ENCODE results near the gene ABHD12. TPM values are rescaled to one million over a fixed set of nuclear protein-coding genes. Genes with fewer than 3 reads are reported as not detected.
A peak's percentile ranks its signal among the peaks of the same experiment; 100 is the strongest.

Gene ABHD12
- total and polyA plus RNA-seq, 10 of the 15 experiments (the other 5 are each of a cell fraction or from before 2014, with no cell fraction given) = 1.5 to 61.8 (median 26.7) TPM

DNA sequence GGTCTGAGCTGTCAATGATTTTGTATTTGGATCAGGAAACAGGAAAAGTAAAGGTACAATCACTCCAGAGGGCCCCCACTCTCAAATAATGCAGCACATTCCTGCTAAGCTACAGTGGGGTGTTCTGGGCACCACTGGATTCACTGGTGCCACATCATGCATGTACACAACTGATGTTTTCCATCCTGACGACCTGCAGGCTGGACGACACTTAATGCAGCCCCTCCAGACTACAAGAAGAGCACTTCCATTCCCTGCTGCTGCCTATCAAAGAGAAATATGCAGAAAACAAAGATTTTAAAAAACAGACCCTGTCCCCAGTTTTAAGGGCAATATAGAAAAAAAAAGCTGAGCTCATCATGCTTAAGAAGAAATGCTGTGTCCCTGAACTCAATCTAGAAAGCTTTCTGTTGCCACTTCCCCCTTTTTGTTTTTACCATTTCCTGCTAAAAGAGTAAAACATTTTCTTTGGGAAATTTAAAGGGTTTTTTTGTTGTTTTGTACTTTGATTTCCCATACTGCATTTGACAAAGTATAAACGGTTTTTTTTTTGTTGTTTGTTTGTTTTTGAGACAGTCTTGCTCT, 35.5 kb downstream of the ABHD12 start:
- no peak for TF ChIP-seq HDGF (IDR thresholded peaks at IDR 0.05)
- TF ChIP-seq SPI1 (IDR thresholded peaks at IDR 0.05; ENCODE audit: borderline replicate concordance, insufficient read depth, low read depth, low read length) = peak; percentile 78
- DNase-seq (ENCODE audit: low read depth, low spot score) (no peak), ATAC-seq (no peak), FAIRE-seq (no peak)
- Histone ChIP-seq H2AFZ (ENCODE audit: control insufficient read depth, low read depth, low read length) (no peak overlapping the region), H3K9ac (ENCODE audit: control insufficient read depth, insufficient read depth, low read length) (no peak overlapping the region), H3K79me2 (ENCODE audit: control insufficient read depth, insufficient read depth, low read length) (peaks cover 30% of the 10 kb centered on the region), H3K4me2 (ENCODE audit: control insufficient read depth, insufficient read depth) (peak overlapping the region; percentile 61), H4K20me1 (ENCODE audit: control insufficient read depth, insufficient read depth) (no peaks in the 10 kb centered on the region), H3K36me3 (ENCODE audit: control insufficient read depth in 2 of 2, insufficient read depth in 2 of 2, low read length in 1 of 2) (no peaks in the 10 kb centered on the region; a peak in 2 of 4 replicates), H3K4me1 (ENCODE audit: control insufficient read depth, insufficient read depth, low read length) (peaks cover 14% of the 10 kb centered on the region), H3K27me3 (replicated peaks in 1 of 2; ENCODE audit: control insufficient read depth in 2 of 2, insufficient read depth in 2 of 2, low read length in 1 of 2) (no peaks in the 10 kb centered on the region), H3K9me3 (replicated peaks; ENCODE audit: control insufficient read depth, insufficient read depth, low read length) (no peaks in the 10 kb centered on the region), H3K27ac (ENCODE audit: control insufficient read depth, insufficient read depth) (peak overlapping the region; percentile 55; the same call in 1 of the 2 replicates), H3K4me3 (peak overlapping the region; percentile 25)
- intact Hi-C loops (cut with micrococcal nuclease; ENCODE audit: unreplicated experiment) = no loop called here
- WGBS (ENCODE audit: insufficient coverage, insufficient replicate concordance, low lambda C conversion rate, missing lambda C conversion rate) = 68% methylated on average over 3 of the region's 3 CpGs
- POLR2A ChIA-PET = interaction anchor here (0.9 kb wide), 1 partner anchor 36 kb away, joined by 3 read pairs; no protein-coding TSS in a partner anchor
- in situ Hi-C loops (cut with MboI) = no loop called here
- BruUV-seq (replicated peaks) = no TSS peak
- SMC1A ChIA-PET (ENCODE audit: uncharacterized antibody, unreplicated experiment) = interaction anchor here (3.3 kb wide), 1 partner anchor 10 kb away, joined by 8 read pairs; no protein-coding TSS in a partner anchor
- CTCF ChIA-PET = no interaction called here
- RAD21 ChIA-PET (ENCODE audit: unreplicated experiment) = no interaction called here

DNA sequence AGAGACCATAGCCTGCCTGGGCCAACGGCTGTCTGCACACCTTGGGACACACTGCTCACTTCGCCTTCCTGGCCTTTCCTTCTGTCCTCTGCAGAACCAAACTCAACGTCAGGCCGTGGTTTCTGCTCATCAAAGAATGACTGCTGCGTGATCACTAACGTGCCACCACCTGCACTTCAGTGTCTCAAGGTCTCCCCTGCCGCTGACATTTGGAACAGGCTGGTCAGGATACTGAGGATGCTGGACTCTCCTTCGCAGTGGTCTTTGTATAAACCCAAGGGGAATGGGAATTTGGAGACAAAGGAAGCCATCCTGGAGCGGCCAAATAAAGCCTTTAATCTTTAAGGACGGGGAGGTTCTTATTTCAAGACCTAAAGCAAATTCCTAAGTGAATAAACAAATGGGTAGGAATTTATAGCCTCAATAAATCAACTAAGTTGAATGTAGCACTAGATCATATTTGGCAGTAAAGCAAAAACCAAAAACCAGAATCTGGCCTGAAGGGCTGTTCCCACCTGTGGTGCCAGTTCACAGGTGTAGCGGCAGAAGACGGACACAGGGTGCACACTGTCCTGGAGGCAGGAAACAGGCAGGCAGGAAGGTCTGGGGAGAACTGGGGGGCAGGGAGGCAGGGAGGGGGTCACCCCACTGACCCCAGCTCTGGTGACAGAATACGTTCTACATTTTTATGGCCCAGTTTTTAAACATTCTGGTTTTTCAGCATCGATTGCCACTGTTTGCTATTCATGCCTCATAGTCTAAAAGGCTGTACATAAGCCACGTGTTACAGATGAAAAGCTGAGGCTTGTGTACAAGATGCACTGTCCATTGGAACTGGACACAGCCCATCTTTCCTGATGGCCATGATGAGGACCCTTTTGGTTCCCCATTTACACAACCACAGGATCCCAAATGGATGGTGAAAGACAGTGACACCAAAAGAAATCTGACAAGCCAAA, 36.6 kb downstream of the ABHD12 start:
- Histone ChIP-seq H3K79me2 (ENCODE audit: control insufficient read depth, insufficient read depth, low read length) (peaks cover 31% of the 10 kb centered on the region), H4K20me1 (ENCODE audit: control insufficient read depth, insufficient read depth) (no peaks in the 10 kb centered on the region), H3K4me3 (no peak overlapping the region), H3K4me1 (ENCODE audit: control insufficient read depth, insufficient read depth, low read length) (peaks cover 14% of the 10 kb centered on the region), H3K9me3 (replicated peaks; ENCODE audit: control insufficient read depth, insufficient read depth, low read length) (no peaks in the 10 kb centered on the region), H3K9ac (ENCODE audit: control insufficient read depth, insufficient read depth, low read length) (no peak overlapping the region), H3K27ac (ENCODE audit: control insufficient read depth, insufficient read depth) (peak overlapping the region; percentile 55; the same call in 1 of the 2 replicates), H3K4me2 (ENCODE audit: control insufficient read depth, insufficient read depth) (peak overlapping the region; percentile 15; the same call in 1 of the 2 replicates), H3K36me3 (ENCODE audit: control insufficient read depth in 2 of 2, insufficient read depth in 2 of 2, low read length in 1 of 2) (no peaks in the 10 kb centered on the region; a peak in 2 of 4 replicates), H2AFZ (ENCODE audit: control insufficient read depth, low read depth, low read length) (no peak overlapping the region), H3K27me3 (replicated peaks in 1 of 2; ENCODE audit: control insufficient read depth in 2 of 2, insufficient read depth in 2 of 2, low read length in 1 of 2) (no peaks in the 10 kb centered on the region)
- ChIA-PET CTCF (no interaction called here), RAD21 (ENCODE audit: unreplicated experiment) (no interaction called here), POLR2A (no interaction called here), SMC1A (ENCODE audit: uncharacterized antibody, unreplicated experiment) (interaction anchor here (3.3 kb wide), 1 partner anchor 11 kb away, joined by 8 read pairs; no protein-coding TSS in a partner anchor)
- 87% methylated on average over 15 of the region's 15 CpGs for WGBS (ENCODE audit: insufficient coverage, insufficient replicate concordance, low lambda C conversion rate, missing lambda C conversion rate)
- intact Hi-C loops (cut with micrococcal nuclease; ENCODE audit: unreplicated experiment) = no loop called here
- ATAC-seq (no peak), DNase-seq (ENCODE audit: low read depth, low spot score) (no peak), FAIRE-seq (peak; percentile 35)
- BruUV-seq (replicated peaks) = no TSS peak
- in situ Hi-C loops (cut with MboI) = no loop called here
- TF ChIP-seq CHD1 (IDR thresholded peaks at IDR 0.05; ENCODE audit: low read depth, low read length) = no peak
- TF ChIP-seq, protein P1, sequence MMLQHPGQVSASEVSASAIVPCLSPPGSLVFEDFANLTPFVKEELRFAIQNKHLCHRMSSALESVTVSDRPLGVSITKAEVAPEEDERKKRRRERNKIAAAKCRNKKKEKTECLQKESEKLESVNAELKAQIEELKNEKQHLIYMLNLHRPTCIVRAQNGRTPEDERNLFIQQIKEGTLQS (IDR thresholded peaks at IDR 0.05; ENCODE audit: borderline replicate concordance, extremely low read depth, low read depth, low read length) = no peak
- no peak for TF ChIP-seq EED (IDR thresholded peaks at IDR 0.05; ENCODE audit: low read depth)
- no peak for TF ChIP-seq ZNF384 (IDR thresholded peaks at IDR 0.05; ENCODE audit: borderline replicate concordance, low read depth, low read length)
- TF ChIP-seq SMARCA5 (IDR thresholded peaks at IDR 0.05) = no peak
- TF ChIP-seq, protein P2, sequence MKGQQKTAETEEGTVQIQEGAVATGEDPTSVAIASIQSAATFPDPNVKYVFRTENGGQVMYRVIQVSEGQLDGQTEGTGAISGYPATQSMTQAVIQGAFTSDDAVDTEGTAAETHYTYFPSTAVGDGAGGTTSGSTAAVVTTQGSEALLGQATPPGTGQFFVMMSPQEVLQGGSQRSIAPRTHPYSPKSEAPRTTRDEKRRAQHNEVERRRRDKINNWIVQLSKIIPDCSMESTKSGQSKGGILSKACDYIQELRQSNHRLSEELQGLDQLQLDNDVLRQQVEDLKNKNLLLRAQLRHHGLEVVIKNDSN (IDR thresholded peaks at IDR 0.05; ENCODE audit: borderline replicate concordance, extremely low read length, insufficient read depth, low read depth, low read length) = no peak
- TF ChIP-seq, protein P3, sequence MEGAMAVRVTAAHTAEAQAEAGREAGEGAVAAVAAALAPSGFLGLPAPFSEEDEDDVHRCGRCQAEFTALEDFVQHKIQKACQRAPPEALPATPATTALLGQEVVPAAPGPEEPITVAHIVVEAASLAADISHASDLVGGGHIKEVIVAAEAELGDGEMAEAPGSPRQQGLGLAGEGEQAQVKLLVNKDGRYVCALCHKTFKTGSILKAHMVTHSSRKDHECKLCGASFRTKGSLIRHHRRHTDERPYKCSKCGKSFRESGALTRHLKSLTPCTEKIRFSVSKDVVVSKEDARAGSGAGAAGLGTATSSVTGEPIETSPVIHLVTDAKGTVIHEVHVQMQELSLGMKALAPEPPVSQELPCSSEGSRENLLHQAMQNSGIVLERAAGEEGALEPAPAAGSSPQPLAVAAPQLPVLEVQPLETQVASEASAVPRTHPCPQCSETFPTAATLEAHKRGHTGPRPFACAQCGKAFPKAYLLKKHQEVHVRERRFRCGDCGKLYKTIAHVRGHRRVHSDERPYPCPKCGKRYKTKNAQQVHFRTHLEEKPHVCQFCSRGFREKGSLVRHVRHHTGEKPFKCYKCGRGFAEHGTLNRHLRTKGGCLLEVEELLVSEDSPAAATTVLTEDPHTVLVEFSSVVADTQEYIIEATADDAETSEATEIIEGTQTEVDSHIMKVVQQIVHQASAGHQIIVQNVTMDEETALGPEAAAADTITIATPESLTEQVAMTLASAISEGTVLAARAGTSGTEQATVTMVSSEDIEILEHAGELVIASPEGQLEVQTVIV (IDR thresholded peaks at IDR 0.05; ENCODE audit: borderline replicate concordance, partially characterized antibody) = no peak
